Subcutaneous adipose tissue (tissue), 4 donors: ENCODE measurements around the gene NXPH4. TPM values are rescaled to one million over a fixed set of nuclear protein-coding genes. Genes with fewer than 3 reads are reported as not detected.

ENCODE experiments used
- CTCF ChIP-seq: fragments of 450-650 bp; IDR thresholded peaks from one replicate; pipeline ENCODE4 v1.5.1; 2016; ENCODE audit warnings: low read depth, mild to moderate bottlenecking, control low read depth, antibody characterized with exemption, moderate library complexity
- total RNA-seq, 4 donors: library from RNA; depleted of rRNA; stranded (reverse); fragments of >200 nt; gene quantifications; one replicate each; pipeline ENCODE4 v1.1.0, GENCODE V29; 2016

NXPH4 gene
- total RNA-seq, 4 donors from 2014 or later: not detected

- TF ChIP-seq CTCF: no peak
Observed at GRCh38 chr12:57191410-57191809, 25.2 kb upstream of the NXPH4 start.

DNA sequence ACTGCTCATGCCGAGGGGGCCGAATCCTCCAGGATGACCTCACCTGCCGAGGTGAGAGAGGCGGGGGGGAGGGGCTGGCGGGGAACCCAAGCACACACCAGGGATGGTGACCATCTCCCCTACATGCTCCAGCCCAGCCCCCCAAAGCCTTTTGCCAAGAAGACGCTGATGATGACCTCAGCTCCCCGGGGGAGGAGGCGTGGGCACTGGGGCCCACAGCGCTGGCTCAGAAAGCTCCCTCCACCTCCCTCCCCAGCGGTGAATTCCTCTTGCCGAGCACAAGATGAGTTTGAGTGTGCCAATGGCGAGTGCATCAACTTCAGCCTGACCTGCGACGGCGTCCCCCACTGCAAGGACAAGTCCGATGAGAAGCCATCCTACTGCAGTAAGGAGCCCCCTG is 23.7 kb upstream of the NXPH4 start:
- no peak for TF ChIP-seq CTCF

DNA sequence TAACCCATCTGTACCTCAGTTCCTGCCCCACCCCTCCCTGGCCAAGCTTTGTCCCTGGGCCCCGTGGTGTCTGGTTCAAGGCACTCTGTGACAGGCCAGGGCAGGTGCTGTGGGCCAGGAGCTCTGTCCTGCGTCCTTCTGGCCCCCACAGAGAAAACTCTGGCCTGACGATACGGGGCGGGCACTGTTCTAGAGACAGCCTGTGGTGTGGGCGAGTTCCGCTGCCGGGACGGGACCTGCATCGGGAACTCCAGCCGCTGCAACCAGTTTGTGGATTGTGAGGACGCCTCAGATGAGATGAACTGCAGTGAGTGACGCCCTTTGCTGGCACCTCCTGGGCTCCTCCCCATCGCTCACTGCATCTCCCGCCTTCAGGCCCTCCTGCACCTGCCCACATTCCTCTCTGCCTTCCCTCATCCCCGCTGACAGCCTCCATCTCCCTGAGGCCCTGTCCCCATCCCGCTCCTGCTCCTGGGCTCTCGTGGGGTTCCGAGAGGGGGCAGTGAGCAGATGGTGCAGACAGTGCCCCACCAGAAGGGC is 22.8 kb upstream of the NXPH4 start:
- no peak for TF ChIP-seq CTCF

GRCh38 chr12:57194253-57194652 is 22.3 kb upstream of the NXPH4 start:
- no peak for TF ChIP-seq CTCF

DNA sequence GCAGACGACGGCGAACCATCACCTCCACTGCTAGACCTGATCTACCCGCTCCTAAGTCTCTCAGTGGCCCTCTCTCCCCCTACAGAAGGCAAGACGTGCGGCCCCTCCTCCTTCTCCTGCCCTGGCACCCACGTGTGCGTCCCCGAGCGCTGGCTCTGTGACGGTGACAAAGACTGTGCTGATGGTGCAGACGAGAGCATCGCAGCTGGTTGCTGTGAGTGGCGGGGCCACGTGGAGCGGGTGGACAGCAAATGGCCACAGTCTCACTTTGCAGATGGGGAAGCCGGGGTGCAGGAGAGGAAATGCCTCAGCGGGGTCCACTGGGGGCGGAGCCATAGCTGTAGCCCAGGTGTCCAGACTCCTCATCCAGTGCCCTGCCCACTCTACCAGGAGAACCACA is 21.4 kb upstream of the NXPH4 start:
- TF ChIP-seq CTCF: no peak

DNA sequence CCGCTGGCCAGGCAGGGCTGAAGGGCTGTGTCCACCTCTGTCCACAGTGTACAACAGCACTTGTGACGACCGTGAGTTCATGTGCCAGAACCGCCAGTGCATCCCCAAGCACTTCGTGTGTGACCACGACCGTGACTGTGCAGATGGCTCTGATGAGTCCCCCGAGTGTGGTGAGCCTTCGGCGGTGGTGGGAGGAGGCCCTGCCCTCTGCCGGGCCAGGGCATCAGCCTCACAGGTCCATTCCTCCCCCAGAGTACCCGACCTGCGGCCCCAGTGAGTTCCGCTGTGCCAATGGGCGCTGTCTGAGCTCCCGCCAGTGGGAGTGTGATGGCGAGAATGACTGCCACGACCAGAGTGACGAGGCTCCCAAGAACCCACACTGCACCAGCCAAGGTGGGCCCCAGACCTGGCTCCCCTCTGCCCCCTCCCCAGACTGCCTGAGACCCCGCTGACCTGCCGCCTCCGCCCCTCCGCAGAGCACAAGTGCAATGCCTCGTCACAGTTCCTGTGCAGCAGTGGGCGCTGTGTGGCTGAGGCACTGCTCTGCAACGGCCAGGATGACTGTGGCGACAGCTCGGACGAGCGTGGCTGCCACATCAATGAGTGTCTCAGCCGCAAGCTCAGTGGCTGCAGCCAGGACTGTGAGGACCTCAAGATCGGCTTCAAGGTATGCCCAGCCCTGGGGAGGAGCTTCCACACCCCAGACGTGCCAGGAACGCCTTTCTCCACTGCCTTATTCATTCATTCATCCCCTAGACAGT is 20.8 kb upstream of the NXPH4 start:
- no peak for TF ChIP-seq CTCF

GRCh38 chr12:57196439-57196838 is 20.2 kb upstream of the NXPH4 start:
- TF ChIP-seq CTCF: no peak
